Measurements from ENCODE around the gene CFAP298. TPM values are rescaled to one million over a fixed set of nuclear protein-coding genes. Genes with fewer than 3 reads are reported as not detected.
A peak's percentile ranks its signal among the peaks of the same experiment; 100 is the strongest.

Gene CFAP298
- total and polyA plus RNA-seq, 2 of the 13 experiments (the other 11 are each of a cell fraction or from before 2014, with no cell fraction given): 21.2 to 62.2 TPM

- no peak; the same call in 1 of the 2 replicates for TF ChIP-seq FOSL1 (CRISPR knock-in tag; IDR thresholded peaks at IDR 0.05; ENCODE audit: borderline replicate concordance)
- no peak for TF ChIP-seq MTF1 (CRISPR knock-in tag; IDR thresholded peaks at IDR 0.05)
- TF ChIP-seq ZNF34 (CRISPR knock-in tag; IDR thresholded peaks at IDR 0.05; ENCODE audit: borderline replicate concordance): no peak
- no peak for TF ChIP-seq CCAR2 (optimal IDR thresholded peaks at IDR 0.05; ENCODE audit: low read depth, low read length)
- TF ChIP-seq NR2F1 (CRISPR knock-in tag; IDR thresholded peaks at IDR 0.05): no peak
- TF ChIP-seq NAIF1 (CRISPR knock-in tag; IDR thresholded peaks at IDR 0.05; ENCODE audit: borderline replicate concordance): 0 out of 2 replicates have a peak, but pooled peaks have one; percentile 66
- peak; percentile 27 for TF ChIP-seq RXRB (CRISPR knock-in tag; IDR thresholded peaks at IDR 0.05; ENCODE audit: borderline replicate concordance)
- TF ChIP-seq KAT7 (CRISPR knock-in tag; IDR thresholded peaks at IDR 0.05; ENCODE audit: borderline replicate concordance): peak; percentile 72; the same call in 1 of the 2 replicates
- TF ChIP-seq HHEX (CRISPR knock-in tag; IDR thresholded peaks at IDR 0.05): no peak
- no peak for TF ChIP-seq ZBTB14 (CRISPR knock-in tag; IDR thresholded peaks at IDR 0.05)
- no peak for TF ChIP-seq ZNF17 (CRISPR knock-in tag; IDR thresholded peaks at IDR 0.05)
- TF ChIP-seq ZMAT3 (CRISPR knock-in tag; conservative IDR thresholded peaks at IDR 0.05): 0 out of 2 replicates have a peak, but pooled peaks have one; percentile 10
- no peak for TF ChIP-seq CHD4 (IDR thresholded peaks at IDR 0.05; ENCODE audit: borderline replicate concordance, low read length)
- TF ChIP-seq POLR2A (IDR thresholded peaks at IDR 0.05; ENCODE audit: insufficient read depth in 1 of 2, low read depth in 2 of 2, low read length in 2 of 2): peak; percentile 71 to 87
- no peak for TF ChIP-seq ZNF543 (CRISPR knock-in tag; IDR thresholded peaks at IDR 0.05)
- TF ChIP-seq SKIL (CRISPR knock-in tag; IDR thresholded peaks at IDR 0.05; ENCODE audit: borderline replicate concordance): peak; percentile 38; the same call in 1 of the 2 replicates
- no peak for TF ChIP-seq SSRP1 (CRISPR knock-in tag; IDR thresholded peaks at IDR 0.05)
- TF ChIP-seq NFKB2 (CRISPR knock-in tag; IDR thresholded peaks at IDR 0.05; ENCODE audit: borderline replicate concordance): 0 out of 2 replicates have a peak, but pooled peaks have one; percentile 27
- TF ChIP-seq ZNF263 (CRISPR knock-in tag; IDR thresholded peaks at IDR 0.05): no peak
- TF ChIP-seq KDM4B (CRISPR knock-in tag; IDR thresholded peaks at IDR 0.05): peak; percentile 53
- TF ChIP-seq SIN3A (IDR thresholded peaks at IDR 0.05; ENCODE audit: borderline replicate concordance, low read depth, low read length): peak; percentile 98
- TF ChIP-seq ZNF550 (CRISPR knock-in tag; IDR thresholded peaks at IDR 0.05; ENCODE audit: borderline replicate concordance): no peak; the same call in 1 of the 2 replicates
- 0 out of 2 replicates have a peak, but pooled peaks have one; percentile 13 for TF ChIP-seq ARID2 (CRISPR knock-in tag; IDR thresholded peaks at IDR 0.05; ENCODE audit: borderline replicate concordance)
- TF ChIP-seq ZNF839 (CRISPR knock-in tag; IDR thresholded peaks at IDR 0.05; ENCODE audit: borderline replicate concordance): no peak
- peak; percentile 95; the same call in 1 of the 2 replicates for TF ChIP-seq ZNF510 (CRISPR knock-in tag; IDR thresholded peaks at IDR 0.05; ENCODE audit: low read depth)
- no peak for TF ChIP-seq NBN (conservative IDR thresholded peaks at IDR 0.05)
Measured at GRCh38 chr21:32612075-32612998, at the start of gene CFAP298 (continued).

Measured in HepG2 (cell line).